WI38 (cell line): Measurements from ENCODE around the gene AGRN.

Source experiments
- H3K4me3 ChIP-seq: 2 replicates; pipeline ENCODE4 v1.5.1; 2011; ENCODE audit warnings: low read depth, mild to moderate bottlenecking, control low read depth, low read length
- TF ChIP-seq, protein P1 (sequence below): IDR thresholded peaks from 2 replicates; pipeline ENCODE4 v1.5.1; 2012; ENCODE audit warnings: low read depth, mild to moderate bottlenecking, control low read depth, low read length

The AGRN gene

GRCh38 chr1:999725-1000356 is 20.1 kb upstream of the AGRN start, which contains the start of gene HES4:
TSS of gene HES4 (minus strand) at chr1:1000097. CDS start at chr1:999973, 124 bp downstream.
- H3K4me3 ChIP-seq: peak within 1 kb of the TSS; percentile 65
- TF ChIP-seq, protein P1, sequence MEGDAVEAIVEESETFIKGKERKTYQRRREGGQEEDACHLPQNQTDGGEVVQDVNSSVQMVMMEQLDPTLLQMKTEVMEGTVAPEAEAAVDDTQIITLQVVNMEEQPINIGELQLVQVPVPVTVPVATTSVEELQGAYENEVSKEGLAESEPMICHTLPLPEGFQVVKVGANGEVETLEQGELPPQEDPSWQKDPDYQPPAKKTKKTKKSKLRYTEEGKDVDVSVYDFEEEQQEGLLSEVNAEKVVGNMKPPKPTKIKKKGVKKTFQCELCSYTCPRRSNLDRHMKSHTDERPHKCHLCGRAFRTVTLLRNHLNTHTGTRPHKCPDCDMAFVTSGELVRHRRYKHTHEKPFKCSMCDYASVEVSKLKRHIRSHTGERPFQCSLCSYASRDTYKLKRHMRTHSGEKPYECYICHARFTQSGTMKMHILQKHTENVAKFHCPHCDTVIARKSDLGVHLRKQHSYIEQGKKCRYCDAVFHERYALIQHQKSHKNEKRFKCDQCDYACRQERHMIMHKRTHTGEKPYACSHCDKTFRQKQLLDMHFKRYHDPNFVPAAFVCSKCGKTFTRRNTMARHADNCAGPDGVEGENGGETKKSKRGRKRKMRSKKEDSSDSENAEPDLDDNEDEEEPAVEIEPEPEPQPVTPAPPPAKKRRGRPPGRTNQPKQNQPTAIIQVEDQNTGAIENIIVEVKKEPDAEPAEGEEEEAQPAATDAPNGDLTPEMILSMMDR: no peak

- TF ChIP-seq, protein P1: no peak
- H3K4me3 ChIP-seq: peak overlapping the region; percentile 65
Observed at GRCh38 chr1:1000357-1001056, 19.4 kb upstream of the AGRN start.

- TF ChIP-seq, protein P1: no peak
- peak overlapping the region; percentile 65 for H3K4me3 ChIP-seq
Observed at GRCh38 chr1:1001057-1001783, 18.7 kb upstream of the AGRN start.

DNA sequence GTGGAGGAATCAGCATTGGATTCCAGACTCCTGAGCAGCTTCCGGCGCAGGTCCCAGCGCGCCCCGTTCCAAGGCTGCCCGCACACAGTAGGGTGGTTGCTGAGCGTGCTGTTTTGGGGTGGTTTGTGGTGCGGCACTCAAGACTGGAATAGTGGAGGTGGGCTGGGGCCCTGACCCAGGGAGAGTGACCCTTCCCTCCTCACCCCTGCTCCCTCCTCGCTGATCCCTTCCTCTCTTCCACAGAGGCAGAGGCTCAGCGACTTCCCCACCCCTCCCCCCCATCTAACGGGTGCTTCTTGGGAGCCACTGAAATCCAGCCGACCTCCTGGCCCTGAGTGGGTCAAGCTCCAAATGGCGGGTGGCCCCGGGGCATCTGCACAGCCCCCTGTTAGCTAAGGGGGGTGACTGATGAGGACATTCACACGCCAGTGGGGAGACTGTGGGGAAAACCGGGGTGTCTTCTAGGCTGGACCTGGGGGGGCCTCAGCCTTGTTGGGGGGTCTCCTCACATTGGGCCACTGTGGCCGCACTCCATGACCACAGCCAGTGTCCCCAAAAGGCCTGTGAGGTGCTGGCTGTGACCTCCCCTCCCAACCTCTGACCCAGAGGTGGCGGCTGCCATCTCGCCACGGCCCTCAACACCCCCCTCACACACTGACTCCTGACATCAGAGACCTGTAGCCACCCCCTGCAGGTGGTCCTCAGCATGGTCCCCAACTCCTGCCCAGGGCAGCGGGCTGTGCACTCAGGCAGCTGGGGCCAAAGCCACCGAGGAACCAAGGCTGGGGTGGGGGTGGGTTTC is 16.1 kb upstream of the AGRN start:
- TF ChIP-seq, protein P1: no peak
- no peak overlapping the region for H3K4me3 ChIP-seq

DNA sequence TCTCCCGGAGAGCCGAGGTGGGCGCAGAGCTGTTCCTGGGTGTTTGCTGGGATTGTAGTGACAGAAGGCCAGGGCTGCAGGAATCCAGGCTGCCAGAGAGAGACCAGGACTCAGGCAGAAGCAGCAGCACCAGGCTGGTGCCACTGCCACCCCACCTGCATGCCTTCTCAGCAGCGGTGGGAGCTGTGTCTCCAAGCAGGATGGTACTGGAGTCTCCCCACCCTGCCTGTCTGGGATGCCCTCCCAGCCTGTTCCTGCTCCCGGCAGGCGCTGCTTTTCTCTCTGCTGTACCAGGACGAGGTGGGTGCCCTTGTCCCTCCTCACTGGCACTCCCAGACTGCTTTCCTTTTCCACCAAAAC is 15.5 kb upstream of the AGRN start:
- H3K4me3 ChIP-seq: no peak overlapping the region
- TF ChIP-seq, protein P1: no peak

DNA sequence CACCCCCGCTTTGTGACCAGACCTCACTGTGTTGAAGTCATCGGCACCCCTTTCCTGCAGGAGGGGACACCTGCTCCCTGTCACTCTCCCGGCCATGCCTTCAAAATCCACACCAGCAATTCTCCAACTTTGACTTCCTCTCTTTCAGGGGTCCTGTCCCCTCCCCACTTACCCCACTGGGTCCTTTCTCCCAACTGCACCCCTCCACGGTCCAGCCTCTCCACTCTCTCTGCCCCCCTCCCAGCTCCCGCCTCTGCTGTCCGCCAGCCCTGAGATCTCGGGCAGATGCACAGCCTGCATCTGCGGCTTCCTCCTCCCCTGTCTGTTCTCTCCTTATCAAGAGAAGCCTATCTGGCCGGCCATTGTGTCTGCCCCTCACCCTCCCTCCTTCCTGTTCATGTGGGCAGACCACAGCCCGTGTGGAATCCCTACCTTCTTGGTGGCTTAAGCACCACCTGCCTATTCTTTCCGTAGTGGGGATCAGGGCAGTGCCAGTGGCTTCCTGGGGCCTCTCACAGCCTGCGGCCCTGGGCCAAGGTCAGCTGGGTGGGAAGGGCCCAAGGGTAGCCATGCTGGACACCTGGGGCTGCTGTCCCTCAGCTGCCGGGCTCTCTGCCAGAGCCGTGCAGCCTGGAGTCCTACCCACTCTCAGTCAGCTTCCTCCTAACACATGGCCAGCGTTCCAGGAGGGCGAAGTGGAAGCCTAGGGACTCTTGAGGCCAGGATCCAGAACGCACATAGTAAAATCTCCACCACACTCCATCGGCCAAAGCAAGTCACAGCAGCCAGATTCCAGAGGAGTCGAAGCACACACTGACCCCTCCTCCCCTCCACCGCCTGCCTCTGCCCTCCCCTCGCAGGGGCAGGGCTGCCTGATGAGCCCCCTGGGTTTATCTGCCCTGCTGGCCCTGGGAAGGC is 14.9 kb upstream of the AGRN start:
- TF ChIP-seq, protein P1: no peak
- no peak overlapping the region for H3K4me3 ChIP-seq
